GM12878 (cell line): ENCODE results near the gene SOCS1. TPM values are rescaled to one million over a fixed set of nuclear protein-coding genes. Genes with fewer than 3 reads are reported as not detected.
"Not testable (repeated sequence)": the region's sequence is repeated elsewhere in the genome, so short reads cannot be mapped to it uniquely, and the experiment has no call there.

Experiments
- ATAC-seq: fragments of 200-7000 bp; cut with Tn5 transposase; 3 replicates; pipeline ENCODE4 v1.9.1; 2020; ENCODE audit warnings: mild to moderate bottlenecking, moderate library complexity
- BruUV-seq: library from RNA; stranded (reverse); fragments of 400-500 nt; replicated peaks from 2 replicates; lab custom pipeline; 2021; lab: Mats Ljungman, UMichigan
- CTCF ChIA-PET: fragments of 300-600 bp; sonication (Branson Sonifier 250); formaldehyde crosslinking; extraction: SDS; loops from one replicate; lab custom pipeline; 2021; ENCODE audit warnings: inconsistent platforms; lab: Yijun Ruan, JAX
- POLR2A ChIA-PET: fragments of 350-600 bp; formaldehyde crosslinking; extraction: SDS; loops from one replicate; lab custom pipeline; 2021; ENCODE audit warnings: inconsistent platforms; lab: Charles Lee
- RAD21 ChIA-PET: fragments of 300-600 bp; sonication (Branson Sonifier 250); formaldehyde crosslinking; loops from one replicate; lab custom pipeline; 2023; ENCODE audit warnings: antibody characterized with exemption; ENCODE audit not compliant: unreplicated experiment; lab: Charles Lee
- SMC1A ChIA-PET: fragments of 300-600 bp; sonication (Branson Sonifier 250); formaldehyde crosslinking; loops from one replicate; lab custom pipeline; 2023; ENCODE audit not compliant: unreplicated experiment, uncharacterized antibody; lab: Charles Lee
- DNase-seq: peaks from one replicate; pipeline ENCODE4 v3.0.0-alpha.2; 2011; ENCODE audit warnings: low read depth, low spot score
- FAIRE-seq: peaks from 3 replicates; lab custom pipeline; 2011; peaks lifted over from hg19 to GRCh38; lab: Jason Lieb, UNC
- H2AFZ ChIP-seq: 2 replicates; pipeline ENCODE4 v1.6.0; 2011; ENCODE audit warnings: low read depth, low read length, control low read depth; ENCODE audit not compliant: control insufficient read depth
- H3K27ac ChIP-seq: 2 replicates; pipeline ENCODE4 v1.5.1; 2011; ENCODE audit warnings: control low read depth; ENCODE audit not compliant: control insufficient read depth, insufficient read depth
- H3K27me3 ChIP-seq, 2 experiments: replicated peaks in 1 of 2; 2 replicates each; pipeline versions ENCODE4 v1.6.0 to v1.6.1; 2011; ENCODE audit warnings: low read length in 1 of 2; ENCODE audit not compliant: control insufficient read depth in 2 of 2, insufficient read depth in 2 of 2
- H3K36me3 ChIP-seq, 2 experiments: 2 replicates each; pipeline ENCODE4 v1.5.1; 2011; ENCODE audit warnings: low read length in 1 of 2; ENCODE audit not compliant: control insufficient read depth in 2 of 2, insufficient read depth in 2 of 2
- H3K4me1 ChIP-seq: 2 replicates; pipeline ENCODE4 v1.6.1; 2011; ENCODE audit warnings: mild to moderate bottlenecking, low read length, moderate library complexity, mixed read lengths; ENCODE audit not compliant: control insufficient read depth, insufficient read depth
- H3K4me2 ChIP-seq: 2 replicates; pipeline ENCODE4 v1.6.0; 2011; ENCODE audit warnings: control low read depth; ENCODE audit not compliant: control insufficient read depth, insufficient read depth
- H3K4me3 ChIP-seq: fragments of 200-600 bp; sonication (generic); 2 replicates; pipeline ENCODE4 v1.5.1; 2016
- H3K79me2 ChIP-seq: 2 replicates; pipeline ENCODE4 v1.6.0; 2011; ENCODE audit warnings: low read length; ENCODE audit not compliant: control insufficient read depth, insufficient read depth
- H3K9ac ChIP-seq: 2 replicates; pipeline ENCODE4 v1.8.0; 2011; ENCODE audit warnings: low read length, control low read depth, mixed read lengths; ENCODE audit not compliant: control insufficient read depth, insufficient read depth
- H3K9me3 ChIP-seq: replicated peaks from 3 replicates; pipeline ENCODE4 v1.5.1; 2011; ENCODE audit warnings: mild to moderate bottlenecking, low read length; ENCODE audit not compliant: control insufficient read depth, insufficient read depth
- H4K20me1 ChIP-seq: 2 replicates; pipeline ENCODE4 v1.6.0; 2011; ENCODE audit not compliant: control insufficient read depth, insufficient read depth
- BCL11A ChIP-seq: IDR thresholded peaks from 2 replicates; pipeline ENCODE4 v1.6.1; 2011; ENCODE audit warnings: low read depth, low read length
- CEBPB ChIP-seq, 2 experiments: fragments of 150-350 bp in 1 of 2; IDR thresholded peaks; 2 replicates each; pipeline ENCODE4 v1.6.1; 2012 to 2014; ENCODE audit warnings: low read depth in 2 of 2, low read length in 2 of 2, borderline replicate concordance in 1 of 2, inconsistent platforms in 1 of 2
- EP300 ChIP-seq, 2 experiments: fragments of 150-350 bp in 1 of 2; IDR thresholded peaks; 2 replicates each; pipeline ENCODE4 v1.6.1; 2011 to 2012; ENCODE audit warnings: low read depth in 2 of 2, low read length in 2 of 2, borderline replicate concordance in 1 of 2, improper control_type of control experiment in 1 of 2, inconsistent platforms in 1 of 2; ENCODE audit not compliant: control insufficient read depth in 1 of 2
- ETV6 ChIP-seq, 2 experiments: fragments of 450-650 bp in 1 of 2; IDR thresholded peaks in 1 of 2; conservative IDR thresholded peaks in 1 of 2; 2 replicates each; pipeline ENCODE4 v1.6.1; 2014; ENCODE audit warnings: antibody characterized with exemption in 1 of 2, borderline replicate concordance in 1 of 2, low read depth in 1 of 2, mild to moderate bottlenecking in 1 of 2, moderate library complexity in 1 of 2
- FOXK2 ChIP-seq: fragments of 450-650 bp; IDR thresholded peaks from 2 replicates; pipeline ENCODE4 v1.6.1; 2017; ENCODE audit warnings: mild to moderate bottlenecking, moderate library complexity
- HDGF ChIP-seq: fragments of 450-650 bp; IDR thresholded peaks from 2 replicates; pipeline ENCODE4 v1.6.1; 2016; ENCODE audit warnings: antibody characterized with exemption
- IRF4 ChIP-seq: IDR thresholded peaks from 2 replicates; pipeline ENCODE4 v1.6.1; 2011; ENCODE audit warnings: low read depth, low read length
- MEF2A ChIP-seq: IDR thresholded peaks from 2 replicates; pipeline ENCODE4 v1.6.1; 2011; ENCODE audit warnings: low read depth, mild to moderate bottlenecking, low read length, moderate library complexity; ENCODE audit not compliant: insufficient read depth
- MEF2B ChIP-seq: fragments of 450-650 bp; IDR thresholded peaks from 2 replicates; pipeline ENCODE4 v1.6.1; 2018; ENCODE audit warnings: mild to moderate bottlenecking, moderate library complexity; ENCODE audit not compliant: partially characterized antibody, poor library complexity, severe bottlenecking
- NR2F1 ChIP-seq: fragments of 450-650 bp; conservative IDR thresholded peaks from 2 replicates; pipeline ENCODE4 v1.6.1; 2017; ENCODE audit warnings: mild to moderate bottlenecking
- RAD51 ChIP-seq: fragments of 450-650 bp; IDR thresholded peaks from 2 replicates; pipeline ENCODE4 v1.6.1; 2016; ENCODE audit warnings: moderate library complexity, mild to moderate bottlenecking, inconsistent platforms
- RB1 ChIP-seq: fragments of 450-650 bp; formaldehyde crosslinking; IDR thresholded peaks from 2 replicates; pipeline ENCODE4 v1.6.1; 2017; ENCODE audit warnings: mild to moderate bottlenecking, borderline replicate concordance
- RUNX3 ChIP-seq: IDR thresholded peaks from 2 replicates; pipeline ENCODE4 v1.6.1; 2012; ENCODE audit warnings: low read length, inconsistent platforms
- ZBED1 ChIP-seq: IDR thresholded peaks from 2 replicates; pipeline ENCODE4 v1.6.1; 2016; ENCODE audit warnings: borderline replicate concordance
- WGBS: methylation state at CpG from one replicate; pipeline ENCODE4 v1.1.6; 2016; ENCODE audit warnings: low lambda C conversion rate; ENCODE audit not compliant: insufficient replicate concordance, insufficient coverage; ENCODE audit errors: missing lambda C conversion rate; 5-methylcytosine and 5-hydroxymethylcytosine counted together
- in situ Hi-C: fragments of 300-500 bp; cut with MboI; formaldehyde crosslinking; loops from 9 replicates; pipeline ENCODE4 v1.14.3; 2018; ENCODE audit warnings: mixed read lengths
- intact Hi-C: fragments of 100-400 bp; cut with micrococcal nuclease; formaldehyde crosslinking; loops from one replicate; pipeline ENCODE4 v1.14.2; 2022; ENCODE audit not compliant: unreplicated experiment
- polyA plus RNA-seq, 11 experiments: library from polyadenylated mRNA; depleted of rRNA in 4 of 11; unstranded in 6 of 11; stranded (reverse) in 5 of 11; fragments of >200 nt; fragmentation: Nextera tagmentation in 4 of 11; fragmentation: Illumina TruSeq in 1 of 11; extraction: Ambion mirVana in 4 of 11; extraction: Trizol in 1 of 11; gene quantifications; 1 replicate in 1 of 11; 2 replicates in 10 of 11; pipeline versions ENCODE4 v1.2.1 to v1.2.3, GENCODE V29; 2011 to 2016; ENCODE audit warnings: inconsistent platforms in 2 of 11, missing spikeins in 2 of 11, low read depth in 1 of 11
- total RNA-seq, 4 experiments: library from RNA; depleted of rRNA in 3 of 4; stranded (reverse); fragments of >200 nt in 3 of 4; fragmentation: Illumina TruSeq in 1 of 4; extraction: Trizol in 1 of 4; gene quantifications; 2 replicates each; pipeline versions ENCODE4 v1.2.1 to v1.2.3, GENCODE V29; 2013 to 2021
- TF ChIP-seq, protein P1 (sequence below): IDR thresholded peaks from 2 replicates; pipeline ENCODE4 v1.6.1; 2011; ENCODE audit warnings: borderline replicate concordance, low read depth, mild to moderate bottlenecking, moderate library complexity, low read length; ENCODE audit not compliant: insufficient read depth, poor library complexity, severe bottlenecking
- TF ChIP-seq, protein P2 (sequence below): fragments of 450-650 bp; IDR thresholded peaks from 2 replicates; pipeline ENCODE4 v1.6.1; 2017; ENCODE audit warnings: mild to moderate bottlenecking, low read depth, inconsistent platforms; ENCODE audit not compliant: poor library complexity, severe bottlenecking

SOCS1 gene
- total and polyA plus RNA-seq, 10 of the 15 experiments (the other 5 are each of a cell fraction or from before 2014, with no cell fraction given) = 0.42 to 39.8 (median 11.2) TPM

DNA sequence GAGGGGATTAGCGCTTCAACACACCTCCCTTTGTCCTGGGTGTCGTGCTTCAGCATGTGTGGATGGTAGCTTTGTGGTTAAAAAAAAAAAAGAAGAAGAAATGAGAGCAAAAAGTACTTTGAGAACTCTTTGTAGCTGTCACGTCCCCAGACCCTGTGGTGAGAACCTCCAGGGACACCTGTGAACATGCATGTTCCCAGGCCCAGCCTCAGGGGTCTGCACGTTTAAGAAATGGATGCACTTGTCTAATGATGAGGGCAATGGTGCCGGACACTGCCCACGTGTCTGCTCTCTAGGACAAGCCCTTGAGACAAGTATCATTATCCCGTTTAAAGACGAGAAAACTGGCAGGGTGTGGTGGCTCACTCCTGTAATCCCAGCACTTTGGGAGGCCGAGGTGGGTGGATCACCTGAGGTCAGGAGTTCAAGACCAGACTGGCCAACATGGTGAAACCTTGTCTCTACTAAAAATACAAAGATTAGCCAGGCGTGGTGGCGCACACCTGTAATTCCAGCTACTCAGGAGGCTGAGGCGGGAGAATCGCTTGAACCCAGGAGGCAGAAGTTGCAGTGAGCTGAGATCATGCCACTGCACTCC lies 43.0 kb upstream of the SOCS1 start:
- FAIRE-seq, H3K4me3 ChIP-seq, in situ Hi-C loops, H4K20me1 ChIP-seq, BruUV-seq, H3K36me3 ChIP-seq, H3K27me3 ChIP-seq, H3K79me2 ChIP-seq, H3K9me3 ChIP-seq: not testable (repeated sequence)
- intact Hi-C loops = loop anchor here (1.0 to 5.0 kb wide), 5 partner anchors 12 to 334 kb away; no protein-coding TSS in a partner anchor
- DNase-seq (peak; percentile 91), ATAC-seq (peak; percentile 53)
- 58% methylated on average over 13 of the region's 13 CpGs for WGBS
- H3K27ac ChIP-seq = peak overlapping the region; percentile 91
- SMC1A ChIA-PET = interaction anchor here (0.9 to 8.4 kb wide), 26 partner anchors 11 to 348 kb away, joined by 3 to 194 read pairs (median 8); partner anchors contain the start of genes PRM2, SOCS1 and TNP2
- RAD21 ChIA-PET = interaction anchor here (0.7 to 6.8 kb wide), 25 partner anchors 12 to 350 kb away, joined by 3 to 206 read pairs (median 13); partner anchors contain the start of gene SOCS1
- H3K4me2 ChIP-seq = peak overlapping the region; percentile 46
- peak overlapping the region; percentile 69 for H3K9ac ChIP-seq
- H2AFZ ChIP-seq = peak overlapping the region; percentile 45; the same call in 1 of the 2 replicates
- POLR2A ChIA-PET = interaction anchor here (0.8 to 6.0 kb wide), 13 partner anchors 11 to 350 kb away, joined by 3 to 85 read pairs (median 6); partner anchors contain the start of gene SOCS1
- CTCF ChIA-PET = interaction anchor here (0.6 to 7.4 kb wide), 14 partner anchors 11 to 333 kb away, joined by 3 to 104 read pairs (median 6); partner anchors contain the start of gene SOCS1
- H3K4me1 ChIP-seq = peaks cover 60% of the 10 kb centered on the region
- TF ChIP-seq ETV6 (conservative IDR thresholded peaks at IDR 0.05 in 1 of 2, IDR thresholded peaks at IDR 0.05 in 1 of 2; ENCODE audit: borderline replicate concordance in 1 of 2, low read depth in 1 of 2) (peak in 1 of 2 experiments; percentile 64; a peak in 1 of 4 replicates), HDGF (peak; percentile 86), ZBED1 (peak; percentile 96), BCL11A (peak; percentile 92), RUNX3 (peak; percentile 99), MEF2B (peak; percentile 100), EP300 (IDR thresholded peaks at IDR 0.05; ENCODE audit: borderline replicate concordance in 1 of 2, control insufficient read depth in 1 of 2, low read depth in 2 of 2, low read length in 2 of 2) (peak; percentile 92 to 95; a peak in 3 of 4 replicates), RB1 (peak; percentile 100), NR2F1 (peak; percentile 75), FOXK2 (0 out of 2 replicates have a peak, but pooled peaks have one; percentile 5), RAD51 (peak; percentile 42), MEF2A (peak; percentile 56; the same call in 1 of the 2 replicates), IRF4 (peak; percentile 77), CEBPB (IDR thresholded peaks at IDR 0.05; ENCODE audit: borderline replicate concordance in 1 of 2, low read depth in 2 of 2, low read length in 2 of 2) (0 out of 4 replicates have a peak, but pooled peaks of 1 of the 2 experiments have one; percentile 31)
- TF ChIP-seq, protein P1, sequence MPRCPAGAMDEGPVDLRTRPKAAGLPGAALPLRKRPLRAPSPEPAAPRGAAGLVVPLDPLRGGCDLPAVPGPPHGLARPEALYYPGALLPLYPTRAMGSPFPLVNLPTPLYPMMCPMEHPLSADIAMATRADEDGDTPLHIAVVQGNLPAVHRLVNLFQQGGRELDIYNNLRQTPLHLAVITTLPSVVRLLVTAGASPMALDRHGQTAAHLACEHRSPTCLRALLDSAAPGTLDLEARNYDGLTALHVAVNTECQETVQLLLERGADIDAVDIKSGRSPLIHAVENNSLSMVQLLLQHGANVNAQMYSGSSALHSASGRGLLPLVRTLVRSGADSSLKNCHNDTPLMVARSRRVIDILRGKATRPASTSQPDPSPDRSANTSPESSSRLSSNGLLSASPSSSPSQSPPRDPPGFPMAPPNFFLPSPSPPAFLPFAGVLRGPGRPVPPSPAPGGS = peak; percentile 99
- TF ChIP-seq, protein P2, sequence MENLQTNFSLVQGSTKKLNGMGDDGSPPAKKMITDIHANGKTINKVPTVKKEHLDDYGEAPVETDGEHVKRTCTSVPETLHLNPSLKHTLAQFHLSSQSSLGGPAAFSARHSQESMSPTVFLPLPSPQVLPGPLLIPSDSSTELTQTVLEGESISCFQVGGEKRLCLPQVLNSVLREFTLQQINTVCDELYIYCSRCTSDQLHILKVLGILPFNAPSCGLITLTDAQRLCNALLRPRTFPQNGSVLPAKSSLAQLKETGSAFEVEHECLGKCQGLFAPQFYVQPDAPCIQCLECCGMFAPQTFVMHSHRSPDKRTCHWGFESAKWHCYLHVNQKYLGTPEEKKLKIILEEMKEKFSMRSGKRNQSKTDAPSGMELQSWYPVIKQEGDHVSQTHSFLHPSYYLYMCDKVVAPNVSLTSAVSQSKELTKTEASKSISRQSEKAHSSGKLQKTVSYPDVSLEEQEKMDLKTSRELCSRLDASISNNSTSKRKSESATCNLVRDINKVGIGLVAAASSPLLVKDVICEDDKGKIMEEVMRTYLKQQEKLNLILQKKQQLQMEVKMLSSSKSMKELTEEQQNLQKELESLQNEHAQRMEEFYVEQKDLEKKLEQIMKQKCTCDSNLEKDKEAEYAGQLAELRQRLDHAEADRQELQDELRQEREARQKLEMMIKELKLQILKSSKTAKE = peak; percentile 47
